NCI-H82 treated with DMSO at 0.1 percent for 48 hours (cell line): ENCODE results near the gene BPIFA3.

Source experiments
- DNase-seq: peaks from one replicate; lab custom pipeline; 2025; ENCODE audit not compliant: unreplicated experiment; lab: John Stamatoyannopoulos, UW

Gene BPIFA3

DNA sequence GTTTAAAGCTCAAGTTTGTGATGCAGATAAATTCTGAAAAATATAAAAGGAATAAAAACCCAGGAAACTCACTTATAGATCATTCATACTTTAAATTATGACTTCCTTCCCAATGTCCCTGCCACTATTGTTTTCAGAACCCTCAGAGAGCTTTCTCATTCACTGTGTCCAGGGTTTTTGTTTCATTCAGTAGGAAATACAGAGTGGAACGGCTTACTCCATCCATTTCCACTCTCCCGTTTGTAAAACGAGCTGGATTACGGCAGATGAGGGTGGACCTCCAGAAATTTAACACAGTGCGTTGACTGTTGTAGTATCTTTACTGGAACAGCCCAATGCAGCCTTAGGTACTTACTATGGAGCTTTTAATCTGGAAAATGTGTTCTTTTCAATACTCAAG, 42.2 kb downstream of the BPIFA3 start:
- DNase-seq = no peak

GRCh38 chr20:33261465-33261864, 44.3 kb downstream of the BPIFA3 start:
- no peak for DNase-seq

GRCh38 chr20:33262658-33263065, 45.5 kb downstream of the BPIFA3 start:
- peak; percentile 58 for DNase-seq

- DNase-seq = no peak
These were observed 46.6 kb downstream of the BPIFA3 start for GRCh38 chr20:33263784-33264183.

GRCh38 chr20:33267701-33268100, 50.5 kb downstream of the BPIFA3 start:
- DNase-seq = no peak

DNA sequence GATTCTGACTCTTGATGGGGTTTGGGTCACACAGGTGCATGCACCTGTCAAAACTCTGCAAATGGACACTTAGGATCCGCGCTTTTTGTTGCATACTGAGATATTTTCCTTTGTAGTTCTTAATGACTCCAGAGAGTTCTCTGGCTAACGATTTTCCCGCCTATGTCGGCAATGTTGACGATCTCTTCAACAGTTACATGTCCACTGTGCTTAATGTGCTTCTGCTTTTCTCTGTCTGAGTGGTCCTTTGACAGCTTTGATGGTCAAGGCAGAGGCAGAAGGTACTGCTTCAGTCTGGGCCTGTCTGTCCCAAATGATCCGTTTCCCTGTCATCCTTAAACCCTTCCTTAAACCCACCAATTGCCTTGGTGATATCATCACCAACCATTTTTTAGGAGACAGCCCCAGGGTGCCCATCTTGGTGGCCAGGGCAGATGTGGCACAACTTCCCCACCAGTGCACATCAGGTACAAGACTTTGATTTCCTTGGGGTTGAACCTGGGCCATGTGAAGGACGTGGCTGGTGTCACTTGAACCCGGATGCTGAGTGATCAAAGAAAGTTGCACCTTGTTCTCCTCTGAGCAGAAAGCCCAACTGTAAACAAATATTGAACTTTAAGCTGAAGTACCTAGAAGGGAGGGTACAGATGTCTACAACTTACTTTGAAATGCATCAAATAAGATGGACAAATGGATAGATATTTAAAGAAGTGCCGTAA, 55.2 kb downstream of the BPIFA3 start:
- DNase-seq = no peak

- DNase-seq = no peak
These were observed 56.1 kb downstream of the BPIFA3 start for GRCh38 chr20:33273117-33273851.

DNA sequence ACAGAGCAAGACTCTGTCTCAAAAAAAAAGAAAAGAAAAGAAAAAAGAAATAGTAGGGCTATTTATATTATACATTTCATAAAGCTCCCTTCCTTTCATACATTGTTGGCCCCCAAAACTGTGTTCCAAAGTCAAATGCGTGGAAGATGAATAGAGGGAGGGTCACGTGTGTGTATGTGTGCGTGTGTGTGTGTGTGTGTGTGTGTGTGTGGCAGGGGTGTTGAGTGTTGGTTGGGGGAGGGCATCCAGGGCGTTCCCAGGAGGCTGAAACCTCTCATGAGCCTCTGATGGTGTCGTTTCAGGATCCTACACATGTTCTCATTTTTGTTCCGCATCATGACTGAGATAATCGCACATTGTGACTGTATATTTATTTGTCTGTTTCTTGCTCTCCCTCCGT, 58.1 kb downstream of the BPIFA3 start:
- DNase-seq = no peak

DNA sequence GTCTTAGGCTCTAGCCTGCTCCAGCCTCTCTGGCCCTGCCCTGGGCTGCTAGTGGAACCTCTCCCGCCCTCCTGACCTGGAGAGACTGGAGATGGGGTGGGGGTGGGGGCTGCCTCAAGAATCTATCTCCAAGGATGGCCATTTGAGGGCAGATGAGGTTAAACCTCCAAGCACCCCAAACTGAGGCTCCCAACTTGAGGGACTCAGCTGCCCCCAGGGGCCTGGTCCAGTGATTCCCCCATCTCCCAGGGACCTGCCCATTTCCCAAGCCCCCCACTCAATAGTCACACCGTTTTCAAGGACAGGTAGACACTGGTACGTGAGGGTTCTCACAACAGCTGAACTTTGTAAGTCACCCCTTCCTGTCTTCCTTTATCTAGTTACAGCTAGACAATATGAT, 58.7 kb downstream of the BPIFA3 start:
- no peak for DNase-seq

DNA sequence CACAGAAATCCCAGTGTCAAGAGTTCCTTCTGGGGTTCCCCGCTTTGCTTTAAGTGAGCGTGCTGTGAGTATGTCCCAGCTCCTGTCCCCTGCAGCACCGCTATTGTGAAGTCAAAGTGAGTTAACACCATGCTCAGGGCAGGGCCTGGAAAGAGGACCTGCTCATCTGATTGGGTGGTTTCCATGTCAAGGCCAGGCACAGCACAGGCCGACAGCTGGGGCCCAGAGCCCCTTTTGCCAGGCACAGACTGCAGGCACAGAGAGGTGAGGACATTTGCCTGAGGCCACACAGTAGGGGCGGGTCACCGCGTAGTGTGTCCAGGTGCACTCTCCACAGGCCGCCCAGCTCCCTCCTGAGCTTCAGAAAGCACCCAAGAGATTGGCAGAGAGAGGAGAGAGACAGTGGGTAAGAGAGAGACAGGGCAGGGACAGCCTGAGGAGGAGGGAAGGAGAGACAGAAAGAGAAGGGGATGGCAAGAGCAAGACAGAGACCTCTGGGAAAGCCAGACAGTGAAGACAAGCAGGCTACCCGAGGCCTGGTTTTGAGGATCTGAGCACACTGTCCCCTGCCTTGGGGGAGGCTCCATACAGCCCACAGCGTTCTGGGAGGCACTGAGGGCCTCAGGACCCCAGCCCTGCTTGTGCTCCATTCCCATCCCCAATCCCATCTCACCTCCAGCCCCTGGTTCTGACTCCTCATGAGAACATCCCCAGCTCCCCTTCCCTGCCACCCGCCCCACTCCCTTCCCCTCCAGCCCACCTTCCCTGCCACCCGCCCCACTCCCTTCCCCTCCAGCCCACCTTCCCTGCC, 59.4 kb downstream of the BPIFA3 start:
- DNase-seq = no peak
